ENCODE measurements around the gene GPR17. TPM values are rescaled to one million over a fixed set of nuclear protein-coding genes. Genes with fewer than 3 reads are reported as not detected.

GPR17 gene
- total RNA-seq, 1 donor from 2014 or later, result 0.48 TPM

DNA sequence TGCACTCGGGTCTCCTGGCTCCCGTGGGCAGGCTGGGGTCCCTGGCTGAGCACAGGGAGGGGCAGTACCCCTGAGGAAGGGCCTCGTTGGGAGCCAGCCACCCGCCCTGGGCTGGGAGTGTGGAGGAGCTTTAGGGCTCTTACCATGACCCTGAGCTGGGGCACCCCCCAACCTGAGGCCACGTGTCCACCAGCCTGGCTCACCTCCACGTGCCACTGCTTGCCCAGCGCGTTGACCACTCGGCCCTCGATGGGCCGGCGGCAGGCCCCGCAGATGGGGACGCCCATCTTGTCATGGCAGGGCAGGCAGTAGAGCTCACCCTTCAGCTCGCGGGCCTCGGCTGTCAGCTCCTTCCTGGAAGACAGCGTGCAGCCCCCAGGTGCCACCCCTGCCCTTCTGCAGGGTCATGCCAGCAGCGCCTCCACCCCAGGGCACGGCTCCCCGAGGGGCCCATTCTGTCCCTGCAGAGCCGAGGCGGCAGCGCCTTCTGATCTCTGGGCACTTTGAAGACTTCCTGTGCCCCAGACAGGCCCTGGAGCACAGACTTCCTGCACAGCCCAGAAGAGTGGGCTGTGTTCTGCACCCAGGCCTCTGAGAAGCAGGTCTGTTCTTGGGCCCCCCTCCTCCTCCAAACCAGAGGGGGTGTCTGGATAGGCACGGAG lies 4.0 kb upstream of the GPR17 start:
- DNase-seq (ENCODE audit: low spot score), result no peak

DNA sequence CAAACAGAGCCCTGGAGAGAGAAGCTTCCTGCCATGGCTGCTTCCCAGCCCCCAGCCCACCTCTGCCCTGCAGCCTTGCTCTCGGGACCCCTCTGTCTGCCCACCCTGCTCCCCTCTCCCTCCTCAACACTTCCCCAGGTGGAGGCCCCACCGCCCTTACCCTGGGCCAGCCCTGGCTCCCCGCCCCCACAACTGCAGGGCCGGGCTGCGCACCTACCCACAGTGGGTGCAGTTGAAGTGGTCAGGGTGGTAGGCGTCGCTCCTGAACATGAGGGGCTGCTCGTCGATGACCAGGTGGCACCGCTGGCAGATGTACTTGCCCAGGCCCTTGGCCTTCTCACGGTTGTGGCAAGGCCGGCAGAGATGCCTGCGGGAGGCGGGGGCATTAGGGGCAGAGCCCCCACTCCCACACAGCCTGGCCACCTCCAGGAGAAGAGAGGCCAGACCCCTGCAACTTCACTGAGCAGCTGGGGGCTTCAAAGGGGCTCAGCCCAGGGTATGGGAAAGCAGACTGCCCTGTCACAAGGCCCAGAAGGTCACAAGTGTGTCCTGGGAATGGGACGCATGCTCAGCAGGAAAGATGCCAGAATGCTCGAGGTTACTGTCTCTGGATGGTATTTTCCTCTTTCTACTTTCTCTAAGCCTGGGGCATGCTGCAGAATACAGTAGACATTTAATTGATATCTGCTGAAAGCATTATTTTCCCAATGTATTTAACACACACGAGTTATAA lies 3.1 kb upstream of the GPR17 start:
- DNase-seq (ENCODE audit: low spot score), result no peak

DNA sequence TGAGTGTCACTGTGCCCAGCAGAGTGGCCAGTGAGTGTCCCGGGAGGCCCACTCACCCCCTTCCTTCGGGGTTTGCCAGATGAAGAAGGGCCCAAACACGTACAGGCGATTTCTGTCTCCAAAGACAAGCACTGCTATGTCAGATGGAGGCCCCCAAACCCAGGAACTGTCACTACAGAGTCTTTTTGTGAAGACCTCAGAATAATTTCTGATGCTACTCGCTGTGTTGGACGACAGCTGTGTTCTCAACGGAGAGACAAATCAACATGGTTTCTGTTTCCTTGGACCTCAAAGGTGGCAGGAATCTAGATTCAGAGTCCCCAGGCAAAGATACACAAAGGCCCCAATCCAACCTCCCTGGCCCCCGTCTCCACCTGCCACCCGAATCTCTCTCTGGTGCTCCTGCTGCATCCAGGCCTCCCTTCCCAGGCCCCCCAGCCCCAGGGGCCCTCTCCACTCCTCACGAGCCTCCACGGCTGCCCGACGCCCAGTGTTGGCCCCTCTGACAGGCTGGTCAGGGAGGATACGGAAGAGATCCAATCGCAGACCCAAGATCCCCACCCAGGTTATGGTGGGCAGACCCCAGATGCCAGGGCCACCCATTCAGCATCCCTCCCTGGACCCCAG lies 2.4 kb upstream of the GPR17 start:
- no peak for DNase-seq (ENCODE audit: low spot score)

DNA sequence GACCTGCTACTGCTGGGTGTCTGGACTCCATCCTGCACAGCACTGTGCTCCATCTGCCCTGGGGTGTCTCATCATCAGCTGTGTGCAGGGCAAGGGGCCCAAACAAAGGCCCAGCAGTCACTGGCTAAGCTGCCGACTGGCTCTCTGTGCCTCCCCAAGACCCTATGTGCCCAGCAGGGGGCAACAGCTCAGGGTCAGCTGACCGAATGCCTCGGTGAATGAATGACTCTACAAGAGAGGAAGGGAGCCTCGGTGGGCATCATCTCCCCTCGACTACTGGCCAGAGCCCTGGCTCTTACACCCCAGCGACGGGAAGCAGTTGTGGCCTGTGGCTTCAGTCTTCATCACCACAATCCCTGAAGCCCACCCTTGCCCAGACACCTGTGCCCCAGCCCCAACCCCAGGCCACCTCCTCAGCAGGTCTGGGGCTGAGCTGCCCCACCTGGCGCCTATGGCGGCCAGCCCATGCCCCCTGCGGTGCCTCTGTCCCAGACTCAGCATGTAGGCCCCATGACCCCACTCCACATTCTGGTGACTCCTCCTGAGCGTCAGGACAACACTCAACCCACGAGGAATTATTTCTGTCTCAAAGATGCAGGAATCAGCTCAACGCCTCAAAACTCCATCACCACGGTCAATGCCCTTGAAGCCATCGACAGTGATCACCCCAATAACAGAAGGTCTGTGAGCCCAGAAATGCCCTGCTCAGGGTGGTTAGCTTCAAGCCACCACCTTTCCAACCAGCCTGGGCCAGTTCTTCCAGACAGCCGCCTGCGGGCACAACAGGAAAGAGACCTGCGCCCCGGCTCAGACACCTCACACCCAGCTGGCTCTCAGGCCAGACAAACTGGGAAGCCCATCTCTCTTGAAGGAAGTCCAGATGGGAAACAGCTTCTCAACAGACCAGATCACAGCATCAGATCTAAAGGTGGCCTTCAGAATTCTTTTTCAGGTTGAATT lies 1.6 kb upstream of the GPR17 start:
- no peak for DNase-seq (ENCODE audit: low spot score)

DNA sequence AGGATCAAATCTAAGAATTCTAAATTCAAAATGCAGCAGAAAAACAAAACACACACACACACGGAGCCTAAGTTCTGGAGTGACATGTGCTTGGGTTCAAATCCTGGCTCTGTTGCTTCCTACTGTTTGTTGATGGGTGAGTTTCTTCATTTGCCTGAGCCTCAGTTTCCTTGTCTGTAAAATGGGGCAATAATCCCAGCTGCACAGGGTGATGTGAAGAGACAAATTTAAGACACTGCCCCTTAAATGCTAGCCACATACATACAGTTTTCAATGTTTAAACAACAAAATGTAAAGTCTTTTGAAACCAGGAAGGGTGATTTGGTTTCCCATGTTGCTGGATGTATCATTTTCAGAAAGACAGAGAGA lies 943 bp upstream of the GPR17 start:
- no peak for DNase-seq (ENCODE audit: low spot score)

DNA sequence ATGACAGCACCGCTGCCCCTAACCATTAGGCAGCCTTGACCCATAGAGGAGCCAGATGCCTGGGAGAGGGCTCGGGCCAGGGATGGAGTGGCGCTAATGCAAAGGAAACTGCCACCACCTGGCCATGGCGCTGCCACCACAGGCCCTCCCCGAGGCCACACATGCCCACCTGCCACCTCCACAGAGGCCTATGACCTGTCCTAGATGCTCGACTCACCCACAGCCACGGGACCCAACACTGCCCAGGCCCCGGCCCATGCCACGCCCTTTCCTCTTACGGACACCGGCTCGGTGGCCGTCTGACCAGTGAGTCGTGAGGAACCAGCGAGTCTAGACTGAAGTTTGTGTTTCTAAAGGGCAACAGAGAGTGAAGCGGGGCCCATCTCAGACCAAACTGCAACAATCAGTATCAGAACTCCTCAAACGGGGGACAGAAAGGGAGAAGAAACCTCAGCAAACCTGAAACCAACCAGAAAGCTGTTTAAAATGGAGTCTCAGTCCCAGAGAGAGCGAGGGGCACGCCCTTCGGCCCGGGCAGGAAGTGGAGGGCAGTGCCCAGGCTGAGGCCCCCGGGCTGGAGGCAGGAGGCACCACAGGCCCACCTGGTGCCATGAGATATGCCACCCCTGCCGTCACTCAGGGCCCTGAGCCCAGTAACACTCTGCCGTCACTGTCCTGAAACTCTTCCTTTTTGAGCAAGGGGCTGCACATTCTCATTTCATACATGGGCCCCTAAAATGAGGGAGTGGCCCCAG lies 711 bp downstream of the GPR17 start:
- no peak for DNase-seq (ENCODE audit: low spot score)

DNA sequence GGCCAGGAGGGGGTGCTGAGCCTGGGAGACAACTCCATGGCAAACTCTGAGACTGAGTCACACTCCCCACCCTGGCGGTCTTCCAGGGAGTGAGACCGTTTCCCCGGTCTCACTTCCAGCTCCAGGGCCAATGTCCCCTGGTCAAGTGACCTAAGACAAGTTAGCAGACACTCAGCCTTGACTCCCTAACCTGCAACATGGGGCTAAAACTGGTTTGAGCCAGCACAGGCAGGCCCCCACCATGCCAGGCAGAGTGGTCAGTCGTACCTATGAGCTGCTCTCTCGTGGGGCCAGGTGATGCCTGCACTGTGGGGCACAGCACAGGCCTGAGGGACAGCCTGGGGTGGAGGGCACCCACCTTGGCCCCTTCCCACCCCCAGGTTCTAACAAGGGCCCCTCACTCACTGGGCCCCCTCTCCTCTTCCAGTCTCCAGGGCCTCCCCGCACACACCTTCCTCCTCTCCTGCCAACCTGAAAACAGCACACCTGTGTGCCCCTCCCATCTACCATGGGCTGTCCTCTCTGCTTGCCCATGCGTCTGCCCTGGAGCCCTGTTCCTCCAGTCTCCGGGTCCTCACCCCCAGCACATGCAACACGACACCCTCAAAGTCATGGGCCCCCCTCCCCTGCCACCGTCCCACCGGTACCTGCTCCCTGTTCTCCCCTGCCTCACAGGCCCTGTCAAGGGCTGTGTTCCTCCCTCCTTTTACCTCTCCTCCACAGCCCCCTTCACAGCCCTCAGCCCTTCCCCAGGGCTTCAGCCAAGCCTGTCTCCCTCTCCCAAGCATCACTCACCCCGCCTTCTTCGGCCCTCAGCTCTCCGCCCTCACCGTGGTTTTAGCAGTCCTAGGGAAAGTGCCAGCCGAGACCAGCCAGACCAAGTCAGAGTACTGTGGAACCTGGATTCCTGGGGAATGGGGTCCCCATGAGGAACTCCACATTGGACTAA lies 1.6 kb downstream of the GPR17 start:
- DNase-seq (ENCODE audit: low spot score), result no peak

DNA sequence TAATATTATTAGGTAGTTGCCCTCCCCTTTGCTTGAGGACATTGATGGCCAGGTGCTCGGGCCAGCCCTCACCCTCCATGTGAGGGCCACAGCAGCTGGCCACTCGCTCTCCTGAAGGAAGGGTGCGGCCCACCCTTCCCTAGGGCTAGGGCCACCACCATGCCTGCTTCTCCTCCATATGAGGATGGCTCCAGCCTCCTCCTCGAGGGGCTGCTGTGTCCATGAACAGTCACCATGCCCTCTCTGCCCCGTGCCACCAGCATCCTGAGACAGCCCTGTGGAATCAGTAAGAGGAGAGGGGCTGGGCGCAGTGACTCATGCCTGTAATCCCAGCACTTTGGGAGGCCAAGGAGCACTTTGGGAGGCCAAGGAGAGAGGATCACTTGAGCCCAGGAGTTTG lies 2.4 kb downstream of the GPR17 start:
- no peak for DNase-seq (ENCODE audit: low spot score)

DNA sequence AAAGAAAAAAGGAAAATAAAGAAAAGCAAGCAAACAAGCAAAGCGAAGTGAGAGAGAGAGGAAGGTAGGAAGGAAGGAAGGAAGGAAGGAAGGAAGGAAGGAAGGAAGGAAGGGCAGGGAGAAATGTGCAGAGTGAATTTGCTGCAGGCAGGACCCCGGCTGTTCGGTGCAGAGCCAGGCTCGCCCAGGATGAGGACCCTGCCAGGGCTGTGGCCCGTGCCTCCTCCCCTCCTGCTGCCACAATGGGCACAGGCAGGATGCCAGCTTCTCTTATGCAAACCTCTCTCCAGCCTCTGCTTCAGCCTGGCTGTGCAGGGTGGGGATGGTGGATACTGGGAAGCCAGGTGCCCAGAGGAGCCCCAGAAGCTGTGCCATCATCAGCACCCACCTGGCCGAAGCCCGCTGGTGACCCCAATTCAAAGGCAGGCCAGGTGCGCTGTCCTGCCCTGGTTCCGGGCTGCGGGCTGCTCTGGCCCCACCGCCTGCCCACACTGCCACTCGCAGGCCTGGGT lies 3.2 kb downstream of the GPR17 start:
- DNase-seq (ENCODE audit: low spot score), result no peak

DNA sequence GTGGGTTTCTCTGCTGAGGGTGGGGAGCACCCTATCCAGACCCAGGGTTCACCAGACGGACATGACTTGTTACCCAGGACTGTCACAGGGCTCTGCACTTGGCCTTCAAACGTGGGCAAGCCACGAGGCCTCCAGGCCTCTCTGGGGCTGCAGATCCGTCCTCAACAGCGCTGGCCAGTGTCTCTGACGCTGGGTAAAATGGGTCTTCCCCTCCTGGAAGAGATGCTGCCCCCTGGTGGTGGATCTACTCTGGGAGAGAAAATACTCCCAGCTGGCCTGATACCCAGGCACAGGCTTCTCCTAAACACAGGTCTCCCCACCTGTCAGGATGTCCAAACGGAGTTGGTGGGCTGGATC lies 3.7 kb downstream of the GPR17 start:
- DNase-seq (ENCODE audit: low spot score), result peak; percentile 80

DNA sequence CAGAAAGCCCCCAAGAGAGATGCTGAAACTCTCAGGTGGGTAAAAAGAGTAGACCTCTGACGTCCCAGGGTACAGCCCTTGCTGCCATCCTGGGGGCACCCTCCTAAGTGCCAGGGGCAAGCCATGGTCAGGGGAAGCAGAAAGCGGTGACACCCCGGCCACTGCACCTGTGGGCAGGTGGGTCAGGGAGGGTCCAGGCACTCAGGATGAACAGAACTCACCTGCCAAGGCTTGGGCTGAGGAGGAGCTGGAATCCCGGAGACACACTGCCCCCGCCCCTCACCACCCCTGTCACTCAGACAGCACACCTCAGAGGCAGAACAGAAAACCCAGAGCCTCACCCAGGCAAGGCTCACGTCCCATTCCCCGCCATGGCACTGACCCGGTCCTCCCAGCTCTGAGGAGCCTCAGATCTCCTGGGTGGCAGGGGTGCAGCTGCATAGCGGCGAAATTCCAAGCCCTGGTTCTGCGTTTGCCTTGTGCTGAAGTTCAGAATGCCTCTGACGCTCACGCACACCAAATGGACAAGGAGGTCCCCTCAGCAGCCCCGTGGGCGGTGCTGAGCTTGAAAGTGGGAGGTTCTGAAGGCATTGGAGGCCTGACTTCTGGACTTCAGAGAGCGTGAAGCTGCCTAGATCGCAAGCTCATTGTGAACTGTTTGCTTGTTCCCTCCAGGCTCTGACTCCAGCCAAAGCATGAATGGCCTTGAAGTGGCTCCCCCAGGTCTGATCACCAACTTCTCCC lies 4.3 kb downstream of the GPR17 start:
- DNase-seq (ENCODE audit: low spot score), result no peak

DNA sequence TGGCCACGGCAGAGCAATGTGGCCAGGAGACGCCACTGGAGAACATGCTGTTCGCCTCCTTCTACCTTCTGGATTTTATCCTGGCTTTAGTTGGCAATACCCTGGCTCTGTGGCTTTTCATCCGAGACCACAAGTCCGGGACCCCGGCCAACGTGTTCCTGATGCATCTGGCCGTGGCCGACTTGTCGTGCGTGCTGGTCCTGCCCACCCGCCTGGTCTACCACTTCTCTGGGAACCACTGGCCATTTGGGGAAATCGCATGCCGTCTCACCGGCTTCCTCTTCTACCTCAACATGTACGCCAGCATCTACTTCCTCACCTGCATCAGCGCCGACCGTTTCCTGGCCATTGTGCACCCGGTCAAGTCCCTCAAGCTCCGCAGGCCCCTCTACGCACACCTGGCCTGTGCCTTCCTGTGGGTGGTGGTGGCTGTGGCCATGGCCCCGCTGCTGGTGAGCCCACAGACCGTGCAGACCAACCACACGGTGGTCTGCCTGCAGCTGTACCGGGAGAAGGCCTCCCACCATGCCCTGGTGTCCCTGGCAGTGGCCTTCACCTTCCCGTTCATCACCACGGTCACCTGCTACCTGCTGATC lies 4.9 kb downstream of the GPR17 start:
- no peak for DNase-seq (ENCODE audit: low spot score)

DNA sequence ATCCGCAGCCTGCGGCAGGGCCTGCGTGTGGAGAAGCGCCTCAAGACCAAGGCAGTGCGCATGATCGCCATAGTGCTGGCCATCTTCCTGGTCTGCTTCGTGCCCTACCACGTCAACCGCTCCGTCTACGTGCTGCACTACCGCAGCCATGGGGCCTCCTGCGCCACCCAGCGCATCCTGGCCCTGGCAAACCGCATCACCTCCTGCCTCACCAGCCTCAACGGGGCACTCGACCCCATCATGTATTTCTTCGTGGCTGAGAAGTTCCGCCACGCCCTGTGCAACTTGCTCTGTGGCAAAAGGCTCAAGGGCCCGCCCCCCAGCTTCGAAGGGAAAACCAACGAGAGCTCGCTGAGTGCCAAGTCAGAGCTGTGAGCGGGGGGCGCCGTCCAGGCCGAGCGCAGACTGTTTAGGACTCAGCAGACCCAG lies 5.4 kb downstream of the GPR17 start:
- DNase-seq (ENCODE audit: low spot score), result no peak

DNA sequence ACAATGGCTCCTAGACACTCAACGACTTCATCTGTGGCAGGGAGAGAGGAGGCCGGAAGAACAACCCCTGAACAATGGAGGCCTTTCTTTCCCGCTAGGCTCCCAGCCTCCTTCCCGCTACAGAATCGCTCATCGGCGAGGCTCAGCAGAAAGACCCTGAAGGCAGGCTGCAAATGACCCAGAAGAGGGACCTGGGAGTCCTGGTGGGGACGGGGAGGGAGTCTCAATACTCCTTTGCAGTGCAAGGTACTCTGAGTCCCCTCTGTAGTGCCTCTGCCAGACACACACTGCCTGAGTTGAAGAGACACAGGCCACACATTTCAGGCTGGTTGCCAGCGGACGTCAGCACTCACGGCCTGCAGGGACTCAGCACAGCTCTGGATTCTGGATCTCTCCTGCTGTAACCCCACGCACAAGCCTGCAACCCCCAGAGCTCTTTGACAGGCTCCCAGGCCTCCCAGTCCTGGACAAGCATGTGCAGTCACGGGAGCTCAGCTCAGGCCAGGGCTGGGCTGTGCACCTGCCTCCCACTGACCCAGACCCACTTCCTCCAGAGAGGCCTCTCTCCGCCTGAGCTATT lies 6.1 kb downstream of the GPR17 start:
- peak; percentile 87 for DNase-seq (ENCODE audit: low spot score)

DNA sequence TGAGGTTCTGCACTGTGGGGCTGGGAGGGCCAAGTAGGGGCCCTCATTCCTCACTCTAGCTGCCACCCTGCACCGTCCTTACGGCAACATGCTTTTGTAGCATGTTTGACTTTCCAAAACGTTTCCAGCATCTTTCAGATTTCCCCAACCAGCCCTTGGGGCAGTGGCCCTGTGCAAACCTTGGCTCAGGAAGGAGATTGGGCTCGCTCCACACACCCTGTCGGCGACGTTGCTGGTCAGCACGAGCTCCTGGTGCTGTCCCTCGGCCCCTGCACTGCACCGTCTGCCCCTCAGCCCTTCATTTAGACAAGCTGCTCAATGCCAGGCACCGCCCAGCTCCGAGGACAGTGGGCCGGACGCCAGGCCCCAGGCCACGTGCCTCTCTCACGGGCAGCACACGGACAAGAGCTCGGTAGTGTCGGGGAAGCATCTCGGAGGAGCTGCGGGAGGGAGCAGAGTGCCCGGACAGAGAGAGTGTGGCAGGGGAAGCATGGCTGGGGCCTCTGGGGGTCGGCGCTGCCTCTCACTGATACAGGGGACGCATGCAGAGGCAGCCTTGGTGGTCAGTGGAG lies 6.9 kb downstream of the GPR17 start:
- DNase-seq (ENCODE audit: low spot score), result no peak

DNA sequence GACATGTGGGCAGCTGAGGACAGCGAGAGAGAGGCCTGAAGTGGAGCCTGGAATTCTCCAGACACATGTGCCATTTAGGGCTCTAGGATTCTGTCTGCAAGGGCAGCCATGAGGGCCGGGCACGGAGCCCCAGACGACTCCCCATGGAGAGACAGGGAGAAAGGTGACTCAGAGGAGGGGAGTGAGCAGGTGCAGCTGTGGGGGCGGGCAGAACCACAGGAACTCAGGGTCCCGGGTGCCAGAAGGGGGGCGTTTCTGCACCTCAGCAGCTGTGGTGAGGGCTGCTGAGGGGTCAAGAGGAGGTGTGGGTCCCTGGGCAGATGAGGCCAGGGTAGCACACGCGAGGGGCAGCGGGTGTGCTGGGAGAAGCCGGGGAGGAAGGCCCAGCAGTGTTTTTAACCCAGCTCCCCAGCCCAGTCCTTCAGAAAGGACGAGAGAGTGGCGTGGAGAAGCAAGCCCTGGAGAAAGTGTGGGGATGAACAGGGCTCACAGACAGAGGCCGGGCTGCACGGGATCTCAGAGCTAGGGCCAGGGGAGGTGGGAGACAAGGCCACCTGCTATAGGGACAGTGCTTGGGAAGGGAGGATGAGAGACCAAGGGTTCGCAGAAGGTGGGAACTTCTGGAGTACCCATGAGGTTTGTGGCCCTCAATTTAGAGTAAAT lies 7.6 kb downstream of the GPR17 start:
- no peak for DNase-seq (ENCODE audit: low spot score)

DNA sequence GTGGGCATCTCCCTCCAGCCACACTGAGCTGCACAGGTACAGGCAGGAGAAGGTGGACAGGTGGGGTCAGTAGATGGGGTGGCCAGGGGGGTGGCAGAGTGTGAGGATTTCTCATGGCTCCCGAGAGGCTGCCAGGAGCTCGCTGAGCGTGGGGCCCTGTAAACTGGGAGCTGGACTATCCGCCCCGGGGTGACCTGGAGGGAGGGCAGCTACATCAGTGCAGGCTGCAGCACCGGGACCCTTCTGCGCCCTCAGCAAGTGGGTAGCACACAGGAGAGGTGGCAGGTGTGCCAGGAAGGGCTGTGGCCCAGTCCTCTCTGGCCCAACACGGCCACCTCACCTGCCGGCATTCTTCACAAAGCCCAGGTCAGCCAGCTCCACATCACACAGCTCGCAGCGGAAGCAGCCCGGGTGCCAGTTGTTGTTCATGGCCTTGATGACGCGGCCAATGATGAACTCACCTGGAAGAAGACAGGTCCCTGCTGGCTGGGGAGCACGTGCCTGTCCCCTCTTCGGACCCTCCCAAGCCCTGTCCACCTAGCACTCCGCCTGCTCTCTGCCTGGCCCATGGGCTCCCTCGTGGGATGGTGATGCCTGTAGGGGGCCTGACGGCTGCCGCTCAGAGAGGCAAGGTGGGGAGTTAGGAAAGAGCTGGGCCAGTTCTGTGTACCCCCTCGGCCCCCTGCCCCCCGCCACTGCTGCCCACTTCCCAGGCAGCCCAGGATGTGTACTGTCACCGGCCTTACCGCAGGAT lies 8.3 kb downstream of the GPR17 start:
- DNase-seq (ENCODE audit: low spot score), result no peak

Data from umbilical cord (tissue), 2 donors.